GM12878 (cell line): ENCODE data around the gene GCH1. TPM values are rescaled to one million over a fixed set of nuclear protein-coding genes. Genes with fewer than 3 reads are reported as not detected.

Source experiments
- ATAC-seq: fragments of 200-7000 bp; cut with Tn5 transposase; 3 replicates; pipeline ENCODE4 v1.9.1; 2020; ENCODE audit warnings: mild to moderate bottlenecking, moderate library complexity
- BruUV-seq: library from RNA; stranded (reverse); fragments of 400-500 nt; replicated peaks from 2 replicates; lab custom pipeline; 2021; lab: Mats Ljungman, UMichigan
- CTCF ChIA-PET: fragments of 300-600 bp; sonication (Branson Sonifier 250); formaldehyde crosslinking; extraction: SDS; loops from one replicate; lab custom pipeline; 2021; ENCODE audit warnings: inconsistent platforms; lab: Yijun Ruan, JAX
- POLR2A ChIA-PET: fragments of 350-600 bp; formaldehyde crosslinking; extraction: SDS; loops from one replicate; lab custom pipeline; 2021; ENCODE audit warnings: inconsistent platforms; lab: Charles Lee
- RAD21 ChIA-PET: fragments of 300-600 bp; sonication (Branson Sonifier 250); formaldehyde crosslinking; loops from one replicate; lab custom pipeline; 2023; ENCODE audit warnings: antibody characterized with exemption; ENCODE audit not compliant: unreplicated experiment; lab: Charles Lee
- SMC1A ChIA-PET: fragments of 300-600 bp; sonication (Branson Sonifier 250); formaldehyde crosslinking; loops from one replicate; lab custom pipeline; 2023; ENCODE audit not compliant: unreplicated experiment, uncharacterized antibody; lab: Charles Lee
- DNase-seq: peaks from one replicate; pipeline ENCODE4 v3.0.0-alpha.2; 2011; ENCODE audit warnings: low read depth, low spot score
- FAIRE-seq: peaks from 3 replicates; lab custom pipeline; 2011; peaks lifted over from hg19 to GRCh38; lab: Jason Lieb, UNC
- H2AFZ ChIP-seq: 2 replicates; pipeline ENCODE4 v1.6.0; 2011; ENCODE audit warnings: low read depth, low read length, control low read depth; ENCODE audit not compliant: control insufficient read depth
- H3K27ac ChIP-seq: 2 replicates; pipeline ENCODE4 v1.5.1; 2011; ENCODE audit warnings: control low read depth; ENCODE audit not compliant: control insufficient read depth, insufficient read depth
- H3K27me3 ChIP-seq, 2 experiments: replicated peaks in 1 of 2; 2 replicates each; pipeline versions ENCODE4 v1.6.0 to v1.6.1; 2011; ENCODE audit warnings: low read length in 1 of 2; ENCODE audit not compliant: control insufficient read depth in 2 of 2, insufficient read depth in 2 of 2
- H3K36me3 ChIP-seq, 2 experiments: 2 replicates each; pipeline ENCODE4 v1.5.1; 2011; ENCODE audit warnings: low read length in 1 of 2; ENCODE audit not compliant: control insufficient read depth in 2 of 2, insufficient read depth in 2 of 2
- H3K4me1 ChIP-seq: 2 replicates; pipeline ENCODE4 v1.6.1; 2011; ENCODE audit warnings: mild to moderate bottlenecking, low read length, moderate library complexity, mixed read lengths; ENCODE audit not compliant: control insufficient read depth, insufficient read depth
- H3K4me2 ChIP-seq: 2 replicates; pipeline ENCODE4 v1.6.0; 2011; ENCODE audit warnings: control low read depth; ENCODE audit not compliant: control insufficient read depth, insufficient read depth
- H3K4me3 ChIP-seq: fragments of 200-600 bp; sonication (generic); 2 replicates; pipeline ENCODE4 v1.5.1; 2016
- H3K79me2 ChIP-seq: 2 replicates; pipeline ENCODE4 v1.6.0; 2011; ENCODE audit warnings: low read length; ENCODE audit not compliant: control insufficient read depth, insufficient read depth
- H3K9ac ChIP-seq: 2 replicates; pipeline ENCODE4 v1.8.0; 2011; ENCODE audit warnings: low read length, control low read depth, mixed read lengths; ENCODE audit not compliant: control insufficient read depth, insufficient read depth
- H3K9me3 ChIP-seq: replicated peaks from 3 replicates; pipeline ENCODE4 v1.5.1; 2011; ENCODE audit warnings: mild to moderate bottlenecking, low read length; ENCODE audit not compliant: control insufficient read depth, insufficient read depth
- H4K20me1 ChIP-seq: 2 replicates; pipeline ENCODE4 v1.6.0; 2011; ENCODE audit not compliant: control insufficient read depth, insufficient read depth
- ETV6 ChIP-seq, 2 experiments: fragments of 450-650 bp in 1 of 2; IDR thresholded peaks in 1 of 2; conservative IDR thresholded peaks in 1 of 2; 2 replicates each; pipeline ENCODE4 v1.6.1; 2014; ENCODE audit warnings: antibody characterized with exemption in 1 of 2, borderline replicate concordance in 1 of 2, low read depth in 1 of 2, mild to moderate bottlenecking in 1 of 2, moderate library complexity in 1 of 2
- IRF4 ChIP-seq: IDR thresholded peaks from 2 replicates; pipeline ENCODE4 v1.6.1; 2011; ENCODE audit warnings: low read depth, low read length
- LARP7 ChIP-seq: fragments of 450-650 bp; IDR thresholded peaks from 2 replicates; pipeline ENCODE4 v1.6.1; 2017; ENCODE audit warnings: mild to moderate bottlenecking
- MTA3 ChIP-seq: IDR thresholded peaks from 2 replicates; pipeline ENCODE4 v1.6.1; 2012; ENCODE audit warnings: low read length, inconsistent platforms, borderline replicate concordance
- PAX5 ChIP-seq: IDR thresholded peaks from 2 replicates; pipeline ENCODE4 v1.6.1; 2011; ENCODE audit warnings: low read depth, low read length, borderline replicate concordance
- PKNOX1 ChIP-seq: fragments of 450-650 bp; IDR thresholded peaks from 2 replicates; pipeline ENCODE4 v1.6.1; 2016; ENCODE audit warnings: mild to moderate bottlenecking
- RELB ChIP-seq: fragments of 450-650 bp; IDR thresholded peaks from 2 replicates; pipeline ENCODE4 v1.6.1; 2017; ENCODE audit warnings: low read depth, mild to moderate bottlenecking, moderate library complexity
- SMARCA5 ChIP-seq: fragments of 450-650 bp; IDR thresholded peaks from 2 replicates; pipeline ENCODE4 v1.6.1; 2017; ENCODE audit warnings: mild to moderate bottlenecking
- SRF ChIP-seq, 2 experiments: IDR thresholded peaks; 2 replicates each; pipeline ENCODE4 v1.6.1; 2011; ENCODE audit warnings: low read depth in 2 of 2, low read length in 2 of 2, mild to moderate bottlenecking in 1 of 2, moderate library complexity in 1 of 2
- WGBS: methylation state at CpG from one replicate; pipeline ENCODE4 v1.1.6; 2016; ENCODE audit warnings: low lambda C conversion rate; ENCODE audit not compliant: insufficient replicate concordance, insufficient coverage; ENCODE audit errors: missing lambda C conversion rate; 5-methylcytosine and 5-hydroxymethylcytosine counted together
- in situ Hi-C: fragments of 300-500 bp; cut with MboI; formaldehyde crosslinking; loops from 9 replicates; pipeline ENCODE4 v1.14.3; 2018; ENCODE audit warnings: mixed read lengths
- intact Hi-C: fragments of 100-400 bp; cut with micrococcal nuclease; formaldehyde crosslinking; loops from one replicate; pipeline ENCODE4 v1.14.2; 2022; ENCODE audit not compliant: unreplicated experiment
- polyA plus RNA-seq, 11 experiments: library from polyadenylated mRNA; depleted of rRNA in 4 of 11; unstranded in 6 of 11; stranded (reverse) in 5 of 11; fragments of >200 nt; fragmentation: Nextera tagmentation in 4 of 11; fragmentation: Illumina TruSeq in 1 of 11; extraction: Ambion mirVana in 4 of 11; extraction: Trizol in 1 of 11; gene quantifications; 1 replicate in 1 of 11; 2 replicates in 10 of 11; pipeline versions ENCODE4 v1.2.1 to v1.2.3, GENCODE V29; 2011 to 2016; ENCODE audit warnings: inconsistent platforms in 2 of 11, missing spikeins in 2 of 11, low read depth in 1 of 11
- total RNA-seq, 4 experiments: library from RNA; depleted of rRNA in 3 of 4; stranded (reverse); fragments of >200 nt in 3 of 4; fragmentation: Illumina TruSeq in 1 of 4; extraction: Trizol in 1 of 4; gene quantifications; 2 replicates each; pipeline versions ENCODE4 v1.2.1 to v1.2.3, GENCODE V29; 2013 to 2021
- TF ChIP-seq, protein P1 (sequence below): fragments of 450-650 bp; IDR thresholded peaks from 2 replicates; pipeline ENCODE4 v1.6.1; 2017; ENCODE audit warnings: mild to moderate bottlenecking
- TF ChIP-seq, protein P2 (sequence below): fragments of 450-650 bp; IDR thresholded peaks from 2 replicates; pipeline ENCODE4 v1.6.1; 2017; ENCODE audit warnings: antibody characterized with exemption, mild to moderate bottlenecking, moderate library complexity
- TF ChIP-seq, protein P3 (sequence below): fragments of 450-650 bp; IDR thresholded peaks from 2 replicates; pipeline ENCODE4 v1.6.1; 2018; ENCODE audit warnings: mild to moderate bottlenecking, low read depth, moderate library complexity; ENCODE audit not compliant: partially characterized antibody

GCH1 gene
- total and polyA plus RNA-seq, 10 of the 15 experiments (the other 5 are each of a cell fraction or from before 2014, with no cell fraction given), result 25.1 to 37.0 (median 33.8) TPM

- ChIA-PET POLR2A (no interaction called here), SMC1A (no interaction called here), RAD21 (no interaction called here), CTCF (no interaction called here)
- no peak overlapping the region for H3K4me2 ChIP-seq
- no peaks in the 10 kb centered on the region for H4K20me1 ChIP-seq
- H3K27ac ChIP-seq, result no peak overlapping the region
- DNase-seq (no peak), FAIRE-seq (no peak), ATAC-seq (no peak)
- BruUV-seq, result no TSS peak
- H3K4me3 ChIP-seq, result no peak overlapping the region
- H3K9ac ChIP-seq, result no peak overlapping the region
- intact Hi-C loops (no loop called here), in situ Hi-C loops (no loop called here)
- H3K4me1 ChIP-seq, result no peaks in the 10 kb centered on the region
- no peak overlapping the region for H2AFZ ChIP-seq
- no peaks in the 10 kb centered on the region for H3K79me2 ChIP-seq
- no peaks in the 10 kb centered on the region for H3K9me3 ChIP-seq
- peaks cover 0 to 1% of the 10 kb centered on the region in 2 experiments; a peak in 1 of 4 replicates for H3K36me3 ChIP-seq
- 89% methylated on average over 2 of the region's 2 CpGs for WGBS
- no peaks in the 10 kb centered on the region for H3K27me3 ChIP-seq
- TF ChIP-seq, protein P1, sequence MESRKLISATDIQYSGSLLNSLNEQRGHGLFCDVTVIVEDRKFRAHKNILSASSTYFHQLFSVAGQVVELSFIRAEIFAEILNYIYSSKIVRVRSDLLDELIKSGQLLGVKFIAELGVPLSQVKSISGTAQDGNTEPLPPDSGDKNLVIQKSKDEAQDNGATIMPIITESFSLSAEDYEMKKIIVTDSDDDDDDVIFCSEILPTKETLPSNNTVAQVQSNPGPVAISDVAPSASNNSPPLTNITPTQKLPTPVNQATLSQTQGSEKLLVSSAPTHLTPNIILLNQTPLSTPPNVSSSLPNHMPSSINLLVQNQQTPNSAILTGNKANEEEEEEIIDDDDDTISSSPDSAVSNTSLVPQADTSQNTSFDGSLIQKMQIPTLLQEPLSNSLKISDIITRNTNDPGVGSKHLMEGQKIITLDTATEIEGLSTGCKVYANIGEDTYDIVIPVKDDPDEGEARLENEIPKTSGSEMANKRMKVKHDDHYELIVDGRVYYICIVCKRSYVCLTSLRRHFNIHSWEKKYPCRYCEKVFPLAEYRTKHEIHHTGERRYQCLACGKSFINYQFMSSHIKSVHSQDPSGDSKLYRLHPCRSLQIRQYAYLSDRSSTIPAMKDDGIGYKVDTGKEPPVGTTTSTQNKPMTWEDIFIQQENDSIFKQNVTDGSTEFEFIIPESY, result no peak
- TF ChIP-seq SRF (IDR thresholded peaks at IDR 0.05; ENCODE audit: low read depth in 2 of 2, low read length in 2 of 2) (no peak), LARP7 (no peak), PAX5 (no peak), PKNOX1 (no peak), SMARCA5 (no peak), ETV6 (conservative IDR thresholded peaks at IDR 0.05 in 1 of 2, IDR thresholded peaks at IDR 0.05 in 1 of 2; ENCODE audit: borderline replicate concordance in 1 of 2, low read depth in 1 of 2) (no peak), MTA3 (no peak), RELB (no peak), IRF4 (no peak)
- TF ChIP-seq, protein P2, sequence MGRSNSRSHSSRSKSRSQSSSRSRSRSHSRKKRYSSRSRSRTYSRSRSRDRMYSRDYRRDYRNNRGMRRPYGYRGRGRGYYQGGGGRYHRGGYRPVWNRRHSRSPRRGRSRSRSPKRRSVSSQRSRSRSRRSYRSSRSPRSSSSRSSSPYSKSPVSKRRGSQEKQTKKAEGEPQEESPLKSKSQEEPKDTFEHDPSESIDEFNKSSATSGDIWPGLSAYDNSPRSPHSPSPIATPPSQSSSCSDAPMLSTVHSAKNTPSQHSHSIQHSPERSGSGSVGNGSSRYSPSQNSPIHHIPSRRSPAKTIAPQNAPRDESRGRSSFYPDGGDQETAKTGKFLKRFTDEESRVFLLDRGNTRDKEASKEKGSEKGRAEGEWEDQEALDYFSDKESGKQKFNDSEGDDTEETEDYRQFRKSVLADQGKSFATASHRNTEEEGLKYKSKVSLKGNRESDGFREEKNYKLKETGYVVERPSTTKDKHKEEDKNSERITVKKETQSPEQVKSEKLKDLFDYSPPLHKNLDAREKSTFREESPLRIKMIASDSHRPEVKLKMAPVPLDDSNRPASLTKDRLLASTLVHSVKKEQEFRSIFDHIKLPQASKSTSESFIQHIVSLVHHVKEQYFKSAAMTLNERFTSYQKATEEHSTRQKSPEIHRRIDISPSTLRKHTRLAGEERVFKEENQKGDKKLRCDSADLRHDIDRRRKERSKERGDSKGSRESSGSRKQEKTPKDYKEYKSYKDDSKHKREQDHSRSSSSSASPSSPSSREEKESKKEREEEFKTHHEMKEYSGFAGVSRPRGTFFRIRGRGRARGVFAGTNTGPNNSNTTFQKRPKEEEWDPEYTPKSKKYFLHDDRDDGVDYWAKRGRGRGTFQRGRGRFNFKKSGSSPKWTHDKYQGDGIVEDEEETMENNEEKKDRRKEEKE, result no peak
- TF ChIP-seq, protein P3, sequence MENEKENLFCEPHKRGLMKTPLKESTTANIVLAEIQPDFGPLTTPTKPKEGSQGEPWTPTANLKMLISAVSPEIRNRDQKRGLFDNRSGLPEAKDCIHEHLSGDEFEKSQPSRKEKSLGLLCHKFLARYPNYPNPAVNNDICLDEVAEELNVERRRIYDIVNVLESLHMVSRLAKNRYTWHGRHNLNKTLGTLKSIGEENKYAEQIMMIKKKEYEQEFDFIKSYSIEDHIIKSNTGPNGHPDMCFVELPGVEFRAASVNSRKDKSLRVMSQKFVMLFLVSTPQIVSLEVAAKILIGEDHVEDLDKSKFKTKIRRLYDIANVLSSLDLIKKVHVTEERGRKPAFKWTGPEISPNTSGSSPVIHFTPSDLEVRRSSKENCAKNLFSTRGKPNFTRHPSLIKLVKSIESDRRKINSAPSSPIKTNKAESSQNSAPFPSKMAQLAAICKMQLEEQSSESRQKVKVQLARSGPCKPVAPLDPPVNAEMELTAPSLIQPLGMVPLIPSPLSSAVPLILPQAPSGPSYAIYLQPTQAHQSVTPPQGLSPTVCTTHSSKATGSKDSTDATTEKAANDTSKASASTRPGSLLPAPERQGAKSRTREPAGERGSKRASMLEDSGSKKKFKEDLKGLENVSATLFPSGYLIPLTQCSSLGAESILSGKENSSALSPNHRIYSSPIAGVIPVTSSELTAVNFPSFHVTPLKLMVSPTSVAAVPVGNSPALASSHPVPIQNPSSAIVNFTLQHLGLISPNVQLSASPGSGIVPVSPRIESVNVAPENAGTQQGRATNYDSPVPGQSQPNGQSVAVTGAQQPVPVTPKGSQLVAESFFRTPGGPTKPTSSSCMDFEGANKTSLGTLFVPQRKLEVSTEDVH, result no peak
Measured at GRCh38 chr14:54836231-54836630, 66.4 kb downstream of the GCH1 start.
